SU-DHL-6 (cell line): ENCODE data around the gene KCNT2.

Experiments used
- H2AFZ ChIP-seq: fragments of 200-600 bp; sonication (generic); 2 replicates; pipeline ENCODE4 v1.6.1; 2014; ENCODE audit warnings: low read depth, mild to moderate bottlenecking, moderate library complexity, mixed read lengths, antibody characterized with exemption, low read length; ENCODE audit not compliant: severe bottlenecking
- H3F3A ChIP-seq: fragments of 200-600 bp; shearing (Covaris generic); 2 replicates; pipeline ENCODE4 v1.6.0; 2016; ENCODE audit warnings: antibody characterized with exemption, mild to moderate bottlenecking; ENCODE audit not compliant: insufficient read depth
- H3K27ac ChIP-seq: fragments of 200-600 bp; sonication (generic); 2 replicates; pipeline ENCODE4 v1.5.1; 2016; ENCODE audit warnings: low read depth, mild to moderate bottlenecking, low read length, moderate library complexity, mixed read lengths
- H3K27me3 ChIP-seq: fragments of 200-600 bp; sonication (generic), shearing (Covaris generic); 2 replicates; pipeline ENCODE4 v1.6.0; 2014; ENCODE audit warnings: mild to moderate bottlenecking, low read length
- H3K36me3 ChIP-seq: fragments of 200-600 bp; sonication (generic); 2 replicates; pipeline ENCODE4 v1.6.1; 2014; ENCODE audit warnings: mild to moderate bottlenecking, low read length, mixed read lengths
- H3K4me2 ChIP-seq: fragments of 300-600, 200-600 bp; shearing (Covaris generic), sonication (generic); 2 replicates; pipeline ENCODE4 v1.6.0; 2014; ENCODE audit warnings: low read length, low read depth, mild to moderate bottlenecking; ENCODE audit not compliant: poor library complexity, severe bottlenecking
- H3K4me3 ChIP-seq: fragments of 200-600 bp; sonication (generic); 2 replicates; pipeline ENCODE4 v1.5.1; 2014; ENCODE audit warnings: antibody characterized with exemption, low read length, mild to moderate bottlenecking, mixed read lengths; ENCODE audit not compliant: insufficient read depth, poor library complexity, severe bottlenecking
- H3K79me2 ChIP-seq: fragments of 200-600 bp; sonication (generic); 2 replicates; pipeline ENCODE4 v1.6.1; 2014; ENCODE audit warnings: mild to moderate bottlenecking, low read length, moderate library complexity; ENCODE audit not compliant: insufficient read depth
- H3K9ac ChIP-seq: fragments of 200-600 bp; sonication (generic); 2 replicates; pipeline ENCODE4 v1.7.0; 2014; ENCODE audit warnings: mild to moderate bottlenecking, low read length
- H3K9me2 ChIP-seq: fragments of 200-600 bp; sonication (generic); replicated peaks from 2 replicates; pipeline ENCODE4 v1.6.1; 2014; ENCODE audit warnings: low read length; ENCODE audit not compliant: insufficient read depth
- H3K9me3 ChIP-seq: fragments of 200-600 bp; sonication (generic); 2 replicates; pipeline ENCODE4 v1.6.1; 2014; ENCODE audit warnings: low read length, mixed read lengths; ENCODE audit not compliant: insufficient read depth
- H4K20me1 ChIP-seq: fragments of 200-600 bp; sonication (generic); 2 replicates; pipeline ENCODE4 v1.6.1; 2014; ENCODE audit warnings: low read depth, mild to moderate bottlenecking, antibody characterized with exemption, low read length, moderate library complexity, mixed read lengths
- EZH2phosphoT487 ChIP-seq: fragments of 200-600 bp; sonication (generic), shearing (Covaris generic); conservative IDR thresholded peaks from 2 replicates; pipeline ENCODE4 v1.6.1; 2018; ENCODE audit warnings: mild to moderate bottlenecking, antibody characterized with exemption, low read length, moderate library complexity, mixed read lengths
- TF ChIP-seq, protein P1 (sequence below): fragments of 200-600 bp; sonication (generic); IDR thresholded peaks from one replicate; pipeline ENCODE4 v1.5.1; 2017; ENCODE audit warnings: antibody characterized with exemption, mild to moderate bottlenecking, low read length, moderate library complexity; ENCODE audit not compliant: insufficient read depth, poor library complexity, severe bottlenecking

Gene KCNT2

GRCh38 chr1:196467230-196467925 lies 140.9 kb downstream of the KCNT2 start:
- TF ChIP-seq EZH2phosphoT487: no peak
- TF ChIP-seq, protein P1, sequence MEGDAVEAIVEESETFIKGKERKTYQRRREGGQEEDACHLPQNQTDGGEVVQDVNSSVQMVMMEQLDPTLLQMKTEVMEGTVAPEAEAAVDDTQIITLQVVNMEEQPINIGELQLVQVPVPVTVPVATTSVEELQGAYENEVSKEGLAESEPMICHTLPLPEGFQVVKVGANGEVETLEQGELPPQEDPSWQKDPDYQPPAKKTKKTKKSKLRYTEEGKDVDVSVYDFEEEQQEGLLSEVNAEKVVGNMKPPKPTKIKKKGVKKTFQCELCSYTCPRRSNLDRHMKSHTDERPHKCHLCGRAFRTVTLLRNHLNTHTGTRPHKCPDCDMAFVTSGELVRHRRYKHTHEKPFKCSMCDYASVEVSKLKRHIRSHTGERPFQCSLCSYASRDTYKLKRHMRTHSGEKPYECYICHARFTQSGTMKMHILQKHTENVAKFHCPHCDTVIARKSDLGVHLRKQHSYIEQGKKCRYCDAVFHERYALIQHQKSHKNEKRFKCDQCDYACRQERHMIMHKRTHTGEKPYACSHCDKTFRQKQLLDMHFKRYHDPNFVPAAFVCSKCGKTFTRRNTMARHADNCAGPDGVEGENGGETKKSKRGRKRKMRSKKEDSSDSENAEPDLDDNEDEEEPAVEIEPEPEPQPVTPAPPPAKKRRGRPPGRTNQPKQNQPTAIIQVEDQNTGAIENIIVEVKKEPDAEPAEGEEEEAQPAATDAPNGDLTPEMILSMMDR: no peak
- H2AFZ ChIP-seq: peak overlapping the region; percentile 31
- no peak overlapping the region for H3K4me3 ChIP-seq
- H3F3A ChIP-seq: no peaks in the 10 kb centered on the region
- no peaks in the 10 kb centered on the region for H4K20me1 ChIP-seq
- no peaks in the 10 kb centered on the region for H3K27me3 ChIP-seq
- no peaks in the 10 kb centered on the region for H3K9me3 ChIP-seq
- no peak overlapping the region for H3K9ac ChIP-seq
- H3K9me2 ChIP-seq: no peaks in the 10 kb centered on the region
- no peak overlapping the region for H3K4me2 ChIP-seq
- H3K27ac ChIP-seq: no peak overlapping the region
- H3K79me2 ChIP-seq: no peaks in the 10 kb centered on the region
- no peaks in the 10 kb centered on the region for H3K36me3 ChIP-seq

DNA sequence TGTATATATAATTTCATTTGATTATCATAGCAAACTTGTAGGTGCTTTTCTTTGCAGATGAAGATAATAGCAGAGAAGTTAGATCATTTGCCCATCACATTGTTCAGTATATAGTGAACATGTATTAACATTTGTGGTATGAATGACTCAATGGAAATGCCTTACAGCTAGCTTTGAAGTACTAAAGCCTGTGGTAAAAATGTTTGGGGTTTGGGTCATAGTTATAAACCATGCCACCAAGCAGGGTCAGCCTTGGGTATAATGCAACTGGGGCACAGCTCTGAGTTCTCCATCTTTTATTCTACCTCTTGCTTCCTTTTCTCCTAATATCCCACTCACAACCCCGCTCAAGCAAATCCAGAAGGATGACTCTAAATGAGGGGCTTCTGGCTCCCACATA lies 141.6 kb downstream of the KCNT2 start:
- Histone ChIP-seq H3K9me3 (no peaks in the 10 kb centered on the region), H3K4me2 (no peak overlapping the region), H3K4me3 (no peak overlapping the region), H3K9me2 (no peaks in the 10 kb centered on the region), H3K79me2 (no peaks in the 10 kb centered on the region), H3K27ac (no peak overlapping the region), H2AFZ (peak overlapping the region; percentile 31), H3F3A (no peaks in the 10 kb centered on the region), H3K9ac (no peak overlapping the region), H4K20me1 (no peaks in the 10 kb centered on the region), H3K27me3 (no peaks in the 10 kb centered on the region), H3K36me3 (no peaks in the 10 kb centered on the region)
- no peak for TF ChIP-seq EZH2phosphoT487
- TF ChIP-seq, protein P1: no peak

DNA sequence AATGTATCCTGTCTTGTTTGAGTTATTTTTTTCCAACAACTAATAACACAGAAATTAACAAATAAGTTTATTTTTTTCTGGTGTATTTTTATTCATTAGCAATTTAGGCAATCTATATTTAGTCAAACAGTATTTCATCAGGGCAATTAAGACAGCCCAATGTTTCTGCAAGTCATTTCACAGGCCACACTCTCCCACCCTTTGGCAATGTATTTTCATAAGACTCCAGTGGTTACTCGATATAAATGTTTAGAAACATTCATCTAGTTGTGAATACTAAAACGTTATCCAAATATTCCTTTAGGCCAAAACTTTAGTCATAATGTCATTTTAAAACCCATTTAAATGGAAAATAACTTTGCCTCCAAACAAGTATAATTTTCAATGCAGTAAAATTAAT lies 142.1 kb downstream of the KCNT2 start:
- Histone ChIP-seq H3K4me3 (no peak overlapping the region), H3K9me2 (no peaks in the 10 kb centered on the region), H3K9ac (no peak overlapping the region), H4K20me1 (no peaks in the 10 kb centered on the region), H3K4me2 (no peak overlapping the region), H2AFZ (peak overlapping the region; percentile 8), H3K36me3 (no peaks in the 10 kb centered on the region), H3F3A (no peaks in the 10 kb centered on the region), H3K27ac (no peak overlapping the region), H3K79me2 (no peaks in the 10 kb centered on the region), H3K27me3 (no peaks in the 10 kb centered on the region), H3K9me3 (no peaks in the 10 kb centered on the region)
- TF ChIP-seq EZH2phosphoT487: no peak
- TF ChIP-seq, protein P1: no peak
